HL-60 (cell line): ENCODE measurements around the gene LY6G5B.

Experiments
- CTCF ChIP-seq: IDR thresholded peaks from one replicate; pipeline ENCODE4 v1.5.1; 2011; ENCODE audit warnings: low read length, control low read depth, inconsistent platforms; ENCODE audit not compliant: insufficient read depth
- POLR2AphosphoS5 ChIP-seq: IDR thresholded peaks from 2 replicates; pipeline ENCODE4 v1.6.1; 2012; ENCODE audit warnings: low read depth
- REST ChIP-seq: IDR thresholded peaks from 2 replicates; pipeline ENCODE4 v1.6.1; 2012; ENCODE audit warnings: low read depth; ENCODE audit not compliant: insufficient replicate concordance
- SPI1 ChIP-seq: IDR thresholded peaks from 2 replicates; pipeline ENCODE4 v1.6.1; 2012; ENCODE audit warnings: low read depth, mild to moderate bottlenecking, borderline replicate concordance

DNA sequence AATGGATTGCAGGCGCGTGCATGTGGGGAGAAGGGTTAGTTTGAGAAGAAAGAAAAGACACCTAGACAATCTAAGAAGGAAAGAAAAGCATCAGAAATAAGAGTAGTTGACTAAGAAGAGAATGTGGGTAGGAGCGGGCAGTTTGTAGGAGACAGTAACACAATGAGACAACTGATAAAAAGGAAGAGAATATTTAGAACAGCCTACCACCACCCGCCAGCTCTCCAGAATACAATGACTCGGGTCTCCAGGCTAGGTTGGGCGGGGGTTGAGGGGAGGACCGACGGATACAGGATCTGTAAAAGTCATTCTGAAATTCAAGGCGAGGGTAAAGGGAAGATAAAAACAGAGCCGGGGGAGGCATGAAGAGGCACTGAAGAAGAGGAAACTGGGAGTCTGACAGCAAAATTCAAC is 32.6 kb downstream of the LY6G5B start:
- TF ChIP-seq POLR2AphosphoS5 (no peak), CTCF (no peak), REST (no peak), SPI1 (no peak)
